ENCODE data around the gene MYH7.

- TF ChIP-seq ZNF248 (tag by site-specific recombination; IDR thresholded peaks at IDR 0.05) (no peak), CTCF (tag by site-specific recombination; IDR thresholded peaks at IDR 0.05) (no peak), ATF2 (tag by site-specific recombination; IDR thresholded peaks at IDR 0.05; ENCODE audit: low read depth) (no peak), YY1 (tag by site-specific recombination; IDR thresholded peaks at IDR 0.05) (no peak), PRDM10 (tag by site-specific recombination; IDR thresholded peaks at IDR 0.05) (no peak), ZNF292 (tag by site-specific recombination; IDR thresholded peaks at IDR 0.05; ENCODE audit: borderline replicate concordance, low read depth) (no peak), ZNF843 (tag by site-specific recombination; IDR thresholded peaks at IDR 0.05) (no peak), ZNF571 (tag by site-specific recombination; IDR thresholded peaks at IDR 0.05) (no peak), REST (tag by site-specific recombination; IDR thresholded peaks at IDR 0.05) (no peak), SALL2 (tag by site-specific recombination; IDR thresholded peaks at IDR 0.05; ENCODE audit: borderline replicate concordance) (no peak), ZNF335 (tag by site-specific recombination; conservative IDR thresholded peaks at IDR 0.05) (no peak), KLF9 (tag by site-specific recombination; IDR thresholded peaks at IDR 0.05; ENCODE audit: low read depth) (no peak), BCL11A (tag by site-specific recombination; IDR thresholded peaks at IDR 0.05; ENCODE audit: low read depth) (no peak), ZNF501 (tag by site-specific recombination; IDR thresholded peaks at IDR 0.05) (no peak)
Observed at GRCh38 chr14:23375527-23376251, 59.8 kb downstream of the MYH7 start.

All from HEK293 (cell line).